Measurements from ENCODE around the gene LRRK1.
A peak's percentile ranks its signal among the peaks of the same experiment; 100 is the strongest.

Gene LRRK1

GRCh38 chr15:100881573-100882336 is 37.4 kb upstream of the LRRK1 start:
- Histone ChIP-seq H4K91ac (ENCODE audit: low read depth, low read length, poor library complexity) (no peak overlapping the region), H3K18ac (ENCODE audit: low read length) (no peak overlapping the region), H3K36me3 (replicated peaks in 1 of 2; ENCODE audit: control insufficient read depth in 2 of 2, insufficient read depth in 2 of 2, low read length in 2 of 2) (no peaks in the 10 kb centered on the region), H2BK5ac (ENCODE audit: low read length) (no peak overlapping the region), H2BK12ac (ENCODE audit: low read length) (no peak overlapping the region), H3K27me3 (ENCODE audit: control insufficient read depth in 3 of 3, insufficient read depth in 3 of 3, low read depth in 1 of 3, low read length in 3 of 3) (peaks cover 11 to 94% (median 47%) of the 10 kb centered on the region in 3 experiments), H3K4me2 (ENCODE audit: insufficient read depth, low read length, poor library complexity, severe bottlenecking) (no peak overlapping the region), H3K4me3 (ENCODE audit: low read length in 2 of 2) (peak overlapping the region in 1 of 2 donors; percentile 34), H3K9ac (ENCODE audit: low read depth, low read length, poor library complexity) (no peak overlapping the region), H3K23ac (ENCODE audit: low read depth, low read length, poor library complexity) (peak overlapping the region; percentile 81), H3K4me1 (ENCODE audit: control insufficient read depth in 2 of 2, insufficient read depth in 1 of 2, low read depth in 1 of 2, low read length in 2 of 2) (peaks cover 0 to 11% of the 10 kb centered on the region in 2 donors), H2BK15ac (ENCODE audit: low read length) (no peak overlapping the region), H4K8ac (ENCODE audit: low read depth, low read length) (no peak overlapping the region), H3K4ac (ENCODE audit: low read length) (no peak overlapping the region), H3K79me1 (ENCODE audit: low read depth, low read length) (no peaks in the 10 kb centered on the region), H3K27ac (replicated peaks; ENCODE audit: low read length) (no peak overlapping the region), H2AK5ac (ENCODE audit: low read depth, low read length) (peak overlapping the region; percentile 80), H2BK120ac (ENCODE audit: low read depth, low read length) (no peak overlapping the region), H3K14ac (ENCODE audit: low read length) (no peak overlapping the region), H3K9me3 (replicated peaks in 1 of 2; ENCODE audit: control insufficient read depth in 2 of 2, insufficient read depth in 1 of 2, low read depth in 1 of 2, low read length in 2 of 2) (peaks cover 0 to 5% of the 10 kb centered on the region in 2 donors), H2AFZ (ENCODE audit: low read length) (no peak overlapping the region)
- no CpG with 5 or more reads among the region's 14 CpGs for WGBS, 2 donors (ENCODE audit: extremely low coverage in 2 of 2, insufficient read length in 2 of 2, insufficient replicate concordance in 1 of 2)
- no peak for DNase-seq (ENCODE audit: low spot score)

GRCh38 chr15:100885116-100885515 is 34.0 kb upstream of the LRRK1 start:
- Histone ChIP-seq H2BK15ac (ENCODE audit: low read length) (no peak overlapping the region), H4K8ac (ENCODE audit: low read depth, low read length) (no peak overlapping the region), H2AFZ (ENCODE audit: low read length) (no peak overlapping the region), H3K27me3 (ENCODE audit: control insufficient read depth in 3 of 3, insufficient read depth in 3 of 3, low read depth in 1 of 3, low read length in 3 of 3) (peaks cover 7 to 73% (median 28%) of the 10 kb centered on the region in 3 experiments), H3K4ac (ENCODE audit: low read length) (no peak overlapping the region), H3K9me3 (replicated peaks in 1 of 2; ENCODE audit: control insufficient read depth in 2 of 2, insufficient read depth in 1 of 2, low read depth in 1 of 2, low read length in 2 of 2) (no peaks in the 10 kb centered on the region), H3K23ac (ENCODE audit: low read depth, low read length, poor library complexity) (no peak overlapping the region), H3K4me2 (ENCODE audit: insufficient read depth, low read length, poor library complexity, severe bottlenecking) (no peak overlapping the region), H3K14ac (ENCODE audit: low read length) (no peak overlapping the region), H2BK12ac (ENCODE audit: low read length) (no peak overlapping the region), H3K4me3 (ENCODE audit: low read length in 2 of 2) (no peak overlapping the region), H4K91ac (ENCODE audit: low read depth, low read length, poor library complexity) (no peak overlapping the region), H3K9ac (ENCODE audit: low read depth, low read length, poor library complexity) (no peak overlapping the region), H2BK120ac (ENCODE audit: low read depth, low read length) (no peak overlapping the region), H3K79me1 (ENCODE audit: low read depth, low read length) (no peaks in the 10 kb centered on the region), H3K27ac (replicated peaks; ENCODE audit: low read length) (no peak overlapping the region), H3K4me1 (ENCODE audit: control insufficient read depth in 2 of 2, insufficient read depth in 1 of 2, low read depth in 1 of 2, low read length in 2 of 2) (peaks cover 0 to 4% of the 10 kb centered on the region in 2 donors), H2AK5ac (ENCODE audit: low read depth, low read length) (no peak overlapping the region), H3K18ac (ENCODE audit: low read length) (no peak overlapping the region), H2BK5ac (ENCODE audit: low read length) (no peak overlapping the region), H3K36me3 (replicated peaks in 1 of 2; ENCODE audit: control insufficient read depth in 2 of 2, insufficient read depth in 2 of 2, low read length in 2 of 2) (no peaks in the 10 kb centered on the region)
- no peak for DNase-seq (ENCODE audit: low spot score)
- WGBS, 2 donors (ENCODE audit: extremely low coverage in 2 of 2, insufficient read length in 2 of 2, insufficient replicate concordance in 1 of 2) = no CpG with 5 or more reads among the region's 8 CpGs

- H3K4me1 ChIP-seq (ENCODE audit: control insufficient read depth in 2 of 2, insufficient read depth in 1 of 2, low read depth in 1 of 2, low read length in 2 of 2) = peaks cover 3 to 5% of the 10 kb centered on the region in 2 donors
- H3K4me2 ChIP-seq (ENCODE audit: insufficient read depth, low read length, poor library complexity, severe bottlenecking) = no peak overlapping the region
- peaks cover 3 to 67% (median 21%) of the 10 kb centered on the region in 3 experiments for H3K27me3 ChIP-seq (ENCODE audit: control insufficient read depth in 3 of 3, insufficient read depth in 3 of 3, low read depth in 1 of 3, low read length in 3 of 3)
- no peak overlapping the region for H2BK120ac ChIP-seq (ENCODE audit: low read depth, low read length)
- no peak overlapping the region for H3K14ac ChIP-seq (ENCODE audit: low read length)
- H2BK15ac ChIP-seq (ENCODE audit: low read length) = no peak overlapping the region
- H3K18ac ChIP-seq (ENCODE audit: low read length) = no peak overlapping the region
- H2AK5ac ChIP-seq (ENCODE audit: low read depth, low read length) = no peak overlapping the region
- H3K4ac ChIP-seq (ENCODE audit: low read length) = no peak overlapping the region
- H3K27ac ChIP-seq (replicated peaks; ENCODE audit: low read length) = no peak overlapping the region
- no peak overlapping the region for H2BK5ac ChIP-seq (ENCODE audit: low read length)
- no CpG with 5 or more reads among the region's 7 CpGs for WGBS, 2 donors (ENCODE audit: extremely low coverage in 2 of 2, insufficient read length in 2 of 2, insufficient replicate concordance in 1 of 2)
- no peak overlapping the region for H3K23ac ChIP-seq (ENCODE audit: low read depth, low read length, poor library complexity)
- no peak overlapping the region for H3K9ac ChIP-seq (ENCODE audit: low read depth, low read length, poor library complexity)
- no peaks in the 10 kb centered on the region for H3K79me1 ChIP-seq (ENCODE audit: low read depth, low read length)
- no peak overlapping the region for H4K8ac ChIP-seq (ENCODE audit: low read depth, low read length)
- no peak overlapping the region for H3K4me3 ChIP-seq (ENCODE audit: low read length in 2 of 2)
- H4K91ac ChIP-seq (ENCODE audit: low read depth, low read length, poor library complexity) = no peak overlapping the region
- H3K9me3 ChIP-seq (replicated peaks in 1 of 2; ENCODE audit: control insufficient read depth in 2 of 2, insufficient read depth in 1 of 2, low read depth in 1 of 2, low read length in 2 of 2) = no peaks in the 10 kb centered on the region
- DNase-seq (ENCODE audit: low spot score) = no peak
- H2BK12ac ChIP-seq (ENCODE audit: low read length) = no peak overlapping the region
- H3K36me3 ChIP-seq (replicated peaks in 1 of 2; ENCODE audit: control insufficient read depth in 2 of 2, insufficient read depth in 2 of 2, low read length in 2 of 2) = no peaks in the 10 kb centered on the region
- no peak overlapping the region for H2AFZ ChIP-seq (ENCODE audit: low read length)
Observed at GRCh38 chr15:100885811-100886210, 33.3 kb upstream of the LRRK1 start.

GRCh38 chr15:100887211-100887913 is 31.8 kb upstream of the LRRK1 start:
- H2AK5ac ChIP-seq (ENCODE audit: low read depth, low read length) = no peak overlapping the region
- H3K27me3 ChIP-seq (ENCODE audit: control insufficient read depth in 3 of 3, insufficient read depth in 3 of 3, low read depth in 1 of 3, low read length in 3 of 3) = peaks cover 0 to 54% (median 6%) of the 10 kb centered on the region in 3 experiments
- no peak overlapping the region for H3K14ac ChIP-seq (ENCODE audit: low read length)
- no peak overlapping the region for H3K27ac ChIP-seq (replicated peaks; ENCODE audit: low read length)
- no peak for DNase-seq (ENCODE audit: low spot score)
- no CpG with 5 or more reads among the region's 22 CpGs for WGBS, 2 donors (ENCODE audit: extremely low coverage in 2 of 2, insufficient read length in 2 of 2, insufficient replicate concordance in 1 of 2)
- H2AFZ ChIP-seq (ENCODE audit: low read length) = no peak overlapping the region
- no peak overlapping the region for H4K8ac ChIP-seq (ENCODE audit: low read depth, low read length)
- H2BK15ac ChIP-seq (ENCODE audit: low read length) = no peak overlapping the region
- H2BK120ac ChIP-seq (ENCODE audit: low read depth, low read length) = no peak overlapping the region
- no peak overlapping the region for H3K4ac ChIP-seq (ENCODE audit: low read length)
- no peak overlapping the region for H3K4me2 ChIP-seq (ENCODE audit: insufficient read depth, low read length, poor library complexity, severe bottlenecking)
- H3K79me1 ChIP-seq (ENCODE audit: low read depth, low read length) = no peaks in the 10 kb centered on the region
- peaks cover 8 to 19% of the 10 kb centered on the region in 2 donors for H3K4me1 ChIP-seq (ENCODE audit: control insufficient read depth in 2 of 2, insufficient read depth in 1 of 2, low read depth in 1 of 2, low read length in 2 of 2)
- no peaks in the 10 kb centered on the region for H3K9me3 ChIP-seq (replicated peaks in 1 of 2; ENCODE audit: control insufficient read depth in 2 of 2, insufficient read depth in 1 of 2, low read depth in 1 of 2, low read length in 2 of 2)
- peak overlapping the region; percentile 89 for H2BK5ac ChIP-seq (ENCODE audit: low read length)
- no peak overlapping the region for H3K23ac ChIP-seq (ENCODE audit: low read depth, low read length, poor library complexity)
- H3K9ac ChIP-seq (ENCODE audit: low read depth, low read length, poor library complexity) = no peak overlapping the region
- no peak overlapping the region for H4K91ac ChIP-seq (ENCODE audit: low read depth, low read length, poor library complexity)
- no peak overlapping the region for H2BK12ac ChIP-seq (ENCODE audit: low read length)
- H3K4me3 ChIP-seq (ENCODE audit: low read length in 2 of 2) = no peak overlapping the region
- no peaks in the 10 kb centered on the region for H3K36me3 ChIP-seq (replicated peaks in 1 of 2; ENCODE audit: control insufficient read depth in 2 of 2, insufficient read depth in 2 of 2, low read length in 2 of 2)
- peak overlapping the region; percentile 21 for H3K18ac ChIP-seq (ENCODE audit: low read length)

All from neuronal stem cell (in vitro differentiated cells).